ENCODE data around the gene GABBR2. TPM values are rescaled to one million over a fixed set of nuclear protein-coding genes. Genes with fewer than 3 reads are reported as not detected.

The GABBR2 gene
- total RNA-seq, 1 donor from 2014 or later: 0.24 TPM

- Histone ChIP-seq H3K27me3 (ENCODE audit: low read depth) (no peaks in the 10 kb centered on the region), H3K36me3 (peaks cover 28% of the 10 kb centered on the region), H3K27ac (no peak overlapping the region), H3K4me1 (no peaks in the 10 kb centered on the region), H3K9me3 (no peaks in the 10 kb centered on the region), H3K4me3 (no peak overlapping the region)
- ATAC-seq: no peak
- DNase-seq: no peak
- TF ChIP-seq CTCF (IDR thresholded peaks at IDR 0.05): no peak
- intact Hi-C loops (cut with DNase I): no loop called here
These were observed 30.0 kb upstream of the GABBR2 start for GRCh38 chr9:98738741-98739140.

GRCh38 chr9:98736226-98736625 lies 27.5 kb upstream of the GABBR2 start:
- peaks cover 28% of the 10 kb centered on the region for H3K36me3 ChIP-seq

GRCh38 chr9:98732801-98733200 lies 24.1 kb upstream of the GABBR2 start:
- no peak for TF ChIP-seq CTCF (IDR thresholded peaks at IDR 0.05)
- H3K27me3 ChIP-seq (ENCODE audit: low read depth): no peaks in the 10 kb centered on the region
- H3K4me1 ChIP-seq: no peaks in the 10 kb centered on the region
- no peaks in the 10 kb centered on the region for H3K9me3 ChIP-seq
- no peak for ATAC-seq
- intact Hi-C loops (cut with DNase I): no loop called here
- no peak for DNase-seq
- no peak overlapping the region for H3K27ac ChIP-seq
- no peak overlapping the region for H3K4me3 ChIP-seq
- H3K36me3 ChIP-seq: peaks cover 23% of the 10 kb centered on the region

More at GRCh38 chr9:98736226-98736625, 27.5 kb upstream of the GABBR2 start:
- Histone ChIP-seq H3K9me3 (no peaks in the 10 kb centered on the region), H3K27me3 (ENCODE audit: low read depth) (no peaks in the 10 kb centered on the region), H3K4me3 (no peak overlapping the region), H3K27ac (no peak overlapping the region), H3K4me1 (no peaks in the 10 kb centered on the region)
- no peak for TF ChIP-seq CTCF (IDR thresholded peaks at IDR 0.05)
- DNase-seq: no peak
- intact Hi-C loops (cut with DNase I): no loop called here
- ATAC-seq: no peak

- Histone ChIP-seq H3K9me3 (no peaks in the 10 kb centered on the region), H3K27ac (no peak overlapping the region), H3K36me3 (peaks cover 23% of the 10 kb centered on the region), H3K4me3 (no peak overlapping the region), H3K27me3 (ENCODE audit: low read depth) (no peaks in the 10 kb centered on the region), H3K4me1 (no peaks in the 10 kb centered on the region)
- DNase-seq (no peak), ATAC-seq (no peak)
- no peak for TF ChIP-seq CTCF (IDR thresholded peaks at IDR 0.05)
- intact Hi-C loops (cut with DNase I): no loop called here
These were observed 23.4 kb upstream of the GABBR2 start for GRCh38 chr9:98732091-98732490.

- no peaks in the 10 kb centered on the region for H3K4me1 ChIP-seq
- no peak for ATAC-seq
- H3K4me3 ChIP-seq: no peak overlapping the region
- TF ChIP-seq CTCF (IDR thresholded peaks at IDR 0.05): no peak
- intact Hi-C loops (cut with DNase I): no loop called here
- DNase-seq: no peak
- H3K9me3 ChIP-seq: no peaks in the 10 kb centered on the region
- H3K27ac ChIP-seq: no peak overlapping the region
- peaks cover 18% of the 10 kb centered on the region for H3K36me3 ChIP-seq
- H3K27me3 ChIP-seq (ENCODE audit: low read depth): no peaks in the 10 kb centered on the region
These were observed 22.1 kb upstream of the GABBR2 start for GRCh38 chr9:98730871-98731270.

GRCh38 chr9:98728500-98728899 lies 19.8 kb upstream of the GABBR2 start:
- TF ChIP-seq CTCF (IDR thresholded peaks at IDR 0.05): no peak
- Histone ChIP-seq H3K27me3 (ENCODE audit: low read depth) (peaks cover 1% of the 10 kb centered on the region), H3K36me3 (no peaks in the 10 kb centered on the region), H3K27ac (no peak overlapping the region), H3K4me1 (no peaks in the 10 kb centered on the region), H3K9me3 (no peaks in the 10 kb centered on the region), H3K4me3 (no peak overlapping the region)
- ATAC-seq (no peak), DNase-seq (no peak)
- intact Hi-C loops (cut with DNase I): no loop called here

All from lower lobe of right lung (tissue), 2 donors.